Astrocyte of the cerebellum (primary cell): ENCODE measurements around the gene TIAL1.
"Not testable (repeated sequence)": the region's sequence is repeated elsewhere in the genome, so short reads cannot be mapped to it uniquely, and the experiment has no call there.

ENCODE experiments used
- DNase-seq: peaks from one replicate; pipeline ENCODE4 v3.0.0-alpha.2; 2011; ENCODE audit warnings: low read depth
- H3K4me3 ChIP-seq: 2 replicates; pipeline ENCODE4 v1.5.1; 2011; ENCODE audit warnings: mild to moderate bottlenecking, low read depth, low read length, moderate library complexity
- in situ Hi-C: cut with HindIII; loops from 2 replicates; pipeline ENCODE4 v1.10.0; 2017; ENCODE audit warnings: low sequenced_read_pairs
- TF ChIP-seq, protein P1 (sequence below): IDR thresholded peaks from 2 replicates; pipeline ENCODE4 v1.5.1; 2012; ENCODE audit warnings: low read length, low read depth, moderate library complexity, mild to moderate bottlenecking; ENCODE audit errors: missing control alignments

The TIAL1 gene

DNA sequence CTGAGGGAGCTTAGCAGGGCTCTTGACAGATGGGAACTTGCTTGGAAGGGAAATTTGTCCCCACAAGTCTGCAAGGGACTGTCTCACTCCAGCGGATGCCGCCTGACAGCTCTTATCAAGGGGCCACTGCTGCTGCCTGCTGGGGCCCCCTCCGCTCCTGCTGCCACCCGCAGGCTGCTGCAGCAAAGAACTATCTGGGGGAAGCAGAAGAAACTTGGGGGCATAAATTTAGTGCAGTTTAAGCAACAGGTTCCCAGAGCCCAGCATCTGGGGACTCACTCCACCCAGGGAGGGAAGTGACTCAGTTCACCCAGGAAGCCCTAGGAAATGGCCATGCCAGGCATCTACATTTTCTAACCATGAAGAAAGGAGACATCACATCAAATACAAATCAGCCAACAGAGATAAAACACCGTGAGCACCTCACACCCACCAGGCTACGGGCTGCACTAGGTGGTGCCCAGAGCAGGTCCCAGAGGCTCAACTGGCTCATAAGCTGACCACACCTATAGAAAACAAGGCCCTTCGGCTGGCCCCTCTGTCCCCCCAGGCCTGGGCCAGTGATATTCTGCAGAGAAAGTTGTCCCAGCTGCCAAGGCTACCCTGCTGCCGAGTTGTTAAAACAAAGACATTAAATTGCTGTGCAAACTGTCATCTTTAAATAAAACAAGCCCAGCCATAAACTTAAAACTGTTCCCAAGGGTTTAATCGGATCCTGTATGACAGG is 58.0 kb downstream of the TIAL1 start:
- TF ChIP-seq, protein P1, sequence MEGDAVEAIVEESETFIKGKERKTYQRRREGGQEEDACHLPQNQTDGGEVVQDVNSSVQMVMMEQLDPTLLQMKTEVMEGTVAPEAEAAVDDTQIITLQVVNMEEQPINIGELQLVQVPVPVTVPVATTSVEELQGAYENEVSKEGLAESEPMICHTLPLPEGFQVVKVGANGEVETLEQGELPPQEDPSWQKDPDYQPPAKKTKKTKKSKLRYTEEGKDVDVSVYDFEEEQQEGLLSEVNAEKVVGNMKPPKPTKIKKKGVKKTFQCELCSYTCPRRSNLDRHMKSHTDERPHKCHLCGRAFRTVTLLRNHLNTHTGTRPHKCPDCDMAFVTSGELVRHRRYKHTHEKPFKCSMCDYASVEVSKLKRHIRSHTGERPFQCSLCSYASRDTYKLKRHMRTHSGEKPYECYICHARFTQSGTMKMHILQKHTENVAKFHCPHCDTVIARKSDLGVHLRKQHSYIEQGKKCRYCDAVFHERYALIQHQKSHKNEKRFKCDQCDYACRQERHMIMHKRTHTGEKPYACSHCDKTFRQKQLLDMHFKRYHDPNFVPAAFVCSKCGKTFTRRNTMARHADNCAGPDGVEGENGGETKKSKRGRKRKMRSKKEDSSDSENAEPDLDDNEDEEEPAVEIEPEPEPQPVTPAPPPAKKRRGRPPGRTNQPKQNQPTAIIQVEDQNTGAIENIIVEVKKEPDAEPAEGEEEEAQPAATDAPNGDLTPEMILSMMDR: no peak
- in situ Hi-C loops: no loop called here
- H3K4me3 ChIP-seq: no peak overlapping the region
- DNase-seq: no peak

DNA sequence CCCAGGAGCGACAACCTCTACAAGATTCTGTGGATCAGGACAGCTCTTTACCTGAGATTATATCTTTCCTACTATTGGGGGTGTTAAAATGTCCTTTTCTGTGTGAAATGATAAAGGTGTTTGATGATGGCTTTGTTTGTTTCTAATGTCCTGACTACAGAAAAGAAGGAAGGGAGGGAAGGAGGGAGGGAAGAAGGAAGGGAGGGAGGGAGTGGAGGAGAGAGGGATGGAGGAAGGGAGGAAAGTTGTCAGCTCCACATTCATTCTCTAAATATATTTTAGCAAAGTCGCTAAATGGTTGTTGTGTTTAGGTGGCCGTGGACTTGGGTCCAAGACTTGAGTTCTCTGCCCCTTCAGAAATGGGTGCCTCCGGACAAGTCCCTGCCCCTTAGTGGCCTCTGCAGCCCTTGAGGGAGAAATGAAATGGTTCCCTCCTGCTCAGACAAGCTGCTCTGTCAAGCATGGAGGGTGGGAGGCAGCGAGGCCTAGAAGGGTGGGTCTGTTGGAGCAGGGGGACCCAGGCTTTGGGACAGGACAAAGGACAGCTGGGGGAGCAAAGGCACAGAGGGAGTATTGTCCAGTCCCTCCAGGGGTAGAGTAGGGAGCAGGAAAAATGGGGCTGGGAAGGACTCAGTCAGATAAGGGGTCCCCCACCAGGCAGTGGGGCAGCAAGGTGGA is 58.7 kb downstream of the TIAL1 start:
- no peak overlapping the region for H3K4me3 ChIP-seq
- TF ChIP-seq, protein P1: no peak
- in situ Hi-C loops: no loop called here

DNA sequence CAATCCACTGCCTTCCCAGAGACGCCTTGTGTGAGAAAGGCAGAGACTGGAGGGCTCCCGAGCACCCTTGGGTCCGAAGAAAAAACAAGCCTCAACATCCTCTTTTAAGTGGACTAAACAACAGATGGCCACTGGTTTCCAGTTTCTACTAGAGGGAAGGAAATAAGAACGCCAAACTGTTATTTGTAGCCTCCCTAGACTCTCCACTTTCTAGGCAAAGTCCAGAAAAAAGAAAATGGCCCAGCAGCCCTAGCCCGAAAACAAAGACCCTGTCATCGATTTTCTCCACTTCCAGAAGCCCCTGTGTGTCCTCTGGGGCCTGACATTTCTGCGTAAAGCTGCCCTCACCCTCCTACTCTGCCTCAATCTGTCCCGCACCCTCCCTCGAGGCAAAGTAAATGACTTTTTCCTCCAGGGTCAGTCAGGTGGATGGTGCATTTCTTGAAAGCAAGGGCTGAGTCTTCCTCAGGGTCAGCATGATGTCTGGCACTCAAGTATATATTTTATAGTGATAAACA is 60.2 kb downstream of the TIAL1 start:
- DNase-seq: no peak
- in situ Hi-C loops: no loop called here
- H3K4me3 ChIP-seq: no peak overlapping the region
- TF ChIP-seq, protein P1: no peak

More for the DNA sequence above, 58.7 kb downstream of the TIAL1 start:
- DNase-seq: no peak

DNA sequence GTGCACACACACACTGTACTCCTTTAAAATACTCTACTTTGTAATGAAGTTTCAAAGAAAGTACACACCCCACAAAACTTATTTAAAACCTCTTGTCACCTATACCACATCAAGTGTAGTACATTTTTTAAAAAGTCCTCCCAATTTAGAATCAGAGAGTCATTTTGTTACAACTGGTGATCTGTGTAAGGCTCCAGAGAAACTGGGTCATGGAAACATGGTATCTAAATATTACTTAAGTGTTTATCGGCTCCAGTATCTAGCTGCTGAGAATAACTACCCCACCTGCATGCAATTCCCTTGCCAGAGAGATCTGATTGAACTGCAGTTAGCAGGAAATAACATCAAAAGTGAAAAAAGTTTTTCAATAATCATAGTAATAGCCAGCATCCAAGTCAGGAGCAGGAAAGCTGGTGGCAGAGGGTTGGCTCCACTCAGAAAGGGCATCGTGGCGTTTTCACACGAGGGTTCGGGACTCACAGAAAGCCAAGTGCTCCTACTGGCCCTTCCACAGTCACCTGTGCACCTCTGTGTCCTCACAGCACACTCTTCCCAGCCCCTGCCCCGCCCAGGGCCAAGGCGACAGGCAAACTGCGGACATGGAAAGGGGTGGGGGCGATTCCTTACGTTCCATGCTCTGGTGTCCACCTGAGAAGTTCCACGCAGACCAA is 60.8 kb downstream of the TIAL1 start:
- TF ChIP-seq, protein P1: no peak
- DNase-seq: no peak
- in situ Hi-C loops: no loop called here
- H3K4me3 ChIP-seq: no peak overlapping the region

DNA sequence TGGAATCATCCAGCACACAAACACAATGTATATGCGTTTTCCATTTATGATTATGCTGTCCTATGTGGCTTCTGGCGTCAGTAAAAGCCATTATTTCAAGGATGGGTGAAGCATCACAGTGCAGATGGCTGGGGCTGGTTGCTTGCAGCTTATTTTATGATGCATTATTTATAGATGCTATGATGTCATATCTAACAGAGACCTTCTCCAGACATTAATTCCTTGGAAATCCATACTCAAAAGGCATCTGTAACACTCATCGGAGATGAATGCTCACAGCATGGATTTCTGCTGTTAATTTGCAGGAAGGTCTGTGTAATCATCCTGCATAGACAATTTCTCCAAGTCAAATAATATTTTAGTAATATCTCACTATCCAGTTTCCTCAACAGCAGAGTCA is 61.5 kb downstream of the TIAL1 start:
- DNase-seq: no peak
- no peak overlapping the region for H3K4me3 ChIP-seq
- TF ChIP-seq, protein P1: no peak
- in situ Hi-C loops: no loop called here

DNA sequence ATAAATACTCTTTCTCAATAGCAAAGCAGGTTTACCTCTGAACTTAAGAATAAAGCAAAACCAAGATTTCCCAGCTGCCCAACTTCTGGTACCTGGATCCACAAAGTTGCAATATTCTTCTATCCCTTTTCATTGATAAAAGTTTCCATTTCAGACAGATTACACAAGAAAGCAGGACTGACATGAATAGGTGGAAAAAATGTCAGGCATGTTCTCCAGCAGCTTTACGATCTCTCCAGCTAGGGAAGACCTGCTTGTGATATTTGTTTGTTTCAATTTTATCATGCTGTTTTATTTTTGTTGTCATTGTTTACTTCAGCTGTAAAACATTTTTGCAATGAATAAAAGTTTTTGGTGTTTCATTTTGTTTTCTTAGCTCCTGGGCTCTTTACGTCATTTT is 63.3 kb downstream of the TIAL1 start:
- DNase-seq: no peak
- no peak overlapping the region for H3K4me3 ChIP-seq
- TF ChIP-seq, protein P1: no peak
- in situ Hi-C loops: no loop called here

DNA sequence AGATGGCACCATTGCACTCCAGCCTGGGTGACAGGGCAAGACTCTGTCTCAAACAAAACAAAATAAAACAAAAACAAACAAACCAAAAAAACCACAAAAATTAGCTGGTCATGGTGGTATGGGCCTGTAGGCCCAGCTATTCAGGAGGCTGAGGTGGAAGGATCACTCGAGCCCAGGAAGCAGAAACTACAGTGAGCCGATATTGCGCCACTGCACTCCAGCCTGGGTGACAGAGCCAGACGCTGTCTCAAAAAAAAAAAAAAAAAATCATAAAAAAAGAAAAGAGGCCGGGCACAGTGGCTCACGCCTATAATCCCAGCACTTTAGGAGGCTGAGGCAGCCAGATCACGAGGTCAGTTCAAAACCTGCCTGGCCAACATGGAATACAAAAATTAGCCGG is 64.0 kb downstream of the TIAL1 start:
- DNase-seq, in situ Hi-C loops, H3K4me3 ChIP-seq: not testable (repeated sequence)

DNA sequence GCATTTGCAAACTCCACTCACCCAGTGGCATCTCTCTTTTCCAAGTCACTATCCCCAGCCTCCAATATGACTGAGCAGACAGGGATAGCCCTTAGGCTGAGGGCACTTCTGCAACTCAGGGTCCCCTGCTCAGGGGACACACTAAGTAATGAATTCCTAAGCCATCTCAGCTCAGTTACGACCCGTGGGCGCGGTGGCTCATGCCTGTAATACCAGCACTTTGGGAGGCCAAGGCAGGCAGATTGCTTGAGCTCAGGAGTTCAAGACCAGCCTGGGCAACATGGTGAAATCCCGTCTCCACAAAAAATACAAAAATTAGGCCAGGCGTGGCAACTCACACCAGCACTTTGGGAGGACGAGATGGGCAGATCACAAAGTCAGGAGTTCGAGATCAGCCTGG is 64.5 kb downstream of the TIAL1 start:
- in situ Hi-C loops, H3K4me3 ChIP-seq, DNase-seq: not testable (repeated sequence)
